H1 (cell line): ENCODE data around the gene OGDH. TPM values are rescaled to one million over a fixed set of nuclear protein-coding genes. Genes with fewer than 3 reads are reported as not detected.

Experiments
- CTCF ChIA-PET: fragments of 300-600 bp; sonication (Branson Sonifier 250); formaldehyde crosslinking; loops from one replicate; lab custom pipeline; 2021; ENCODE audit not compliant: partially characterized antibody; lab: Charles Lee
- POLR2A ChIA-PET: fragments of 300-600 bp; sonication (Branson Sonifier 250); formaldehyde crosslinking; loops from one replicate; lab custom pipeline; 2021; ENCODE audit warnings: inconsistent platforms; ENCODE audit not compliant: partially characterized antibody; lab: Charles Lee
- DNase-seq, 2 experiments: peaks; one replicate each; pipeline versions ENCODE4 v3.0.0 to v3.0.0-alpha.2; 2010 to 2022; ENCODE audit warnings: low spot score in 2 of 2, low read depth in 1 of 2, mixed read lengths in 1 of 2
- FAIRE-seq: peaks from 2 replicates; lab custom pipeline; 2011; peaks lifted over from hg19 to GRCh38; lab: Jason Lieb, UNC
- H2AFZ ChIP-seq: 2 replicates; pipeline ENCODE4 v1.8.1; 2012; ENCODE audit warnings: low read length, inconsistent platforms
- H2AK5ac ChIP-seq: 2 replicates; pipeline ENCODE4 v1.6.1; 2013; ENCODE audit warnings: low read depth, low read length
- H2BK120ac ChIP-seq: replicated peaks from 2 replicates; pipeline ENCODE3; 2013; ENCODE audit warnings: low read depth, low read length, inconsistent platforms
- H2BK12ac ChIP-seq: 2 replicates; pipeline ENCODE4 v1.6.1; 2013; ENCODE audit warnings: low read depth, low read length
- H2BK15ac ChIP-seq: 2 replicates; pipeline ENCODE4 v1.6.1; 2013; ENCODE audit warnings: low read length
- H2BK20ac ChIP-seq: 2 replicates; pipeline ENCODE4 v1.6.1; 2013; ENCODE audit warnings: low read length
- H2BK5ac ChIP-seq: 2 replicates; pipeline ENCODE4 v1.6.1; 2013; ENCODE audit warnings: low read depth, low read length
- H3K14ac ChIP-seq: 2 replicates; pipeline ENCODE4 v1.6.1; 2013; ENCODE audit warnings: inconsistent platforms; ENCODE audit not compliant: insufficient read length
- H3K18ac ChIP-seq: 2 replicates; pipeline ENCODE4 v1.6.1; 2013; ENCODE audit warnings: low read length; ENCODE audit errors: extremely low read depth
- H3K23ac ChIP-seq: 2 replicates; pipeline ENCODE4 v1.6.1; 2013; ENCODE audit warnings: inconsistent platforms; ENCODE audit not compliant: insufficient read length
- H3K23me2 ChIP-seq: 2 replicates; pipeline ENCODE4 v1.6.1; 2013; ENCODE audit warnings: low read depth, low read length
- H3K27ac ChIP-seq: 2 replicates; pipeline ENCODE4 v1.6.1; 2011; ENCODE audit warnings: low read depth, low read length, inconsistent platforms
- H3K27me3 ChIP-seq, 4 experiments: replicated peaks in 1 of 4; 1 replicate in 1 of 4; 2 replicates in 3 of 4; pipeline versions ENCODE4 v1.6.1 to v1.8.1; 2011 to 2013; ENCODE audit warnings: low read length in 3 of 4, mild to moderate bottlenecking in 3 of 4, inconsistent platforms in 2 of 4, mixed read lengths in 2 of 4, moderate library complexity in 1 of 4; ENCODE audit not compliant: control insufficient read depth in 3 of 4, insufficient read depth in 3 of 4; ENCODE audit errors: extremely low read depth in 1 of 4
- H3K36me3 ChIP-seq, 4 experiments: 2 replicates each; pipeline versions ENCODE4 v1.6.1 to v1.8.1; 2011 to 2013; ENCODE audit warnings: mild to moderate bottlenecking in 4 of 4, low read length in 3 of 4, moderate library complexity in 2 of 4, control low read depth in 1 of 4, inconsistent platforms in 1 of 4; ENCODE audit not compliant: insufficient read depth in 4 of 4, control insufficient read depth in 2 of 4
- H3K4ac ChIP-seq: replicated peaks from 2 replicates; pipeline ENCODE3; 2013; ENCODE audit warnings: low read length, low read depth, mixed read lengths, inconsistent platforms; ENCODE audit not compliant: insufficient read length
- H3K4me1 ChIP-seq, 4 experiments: replicated peaks in 1 of 4; 1 replicate in 1 of 4; 2 replicates in 3 of 4; pipeline versions ENCODE4 v1.6.1 to v1.8.1; 2011 to 2013; ENCODE audit warnings: low read length in 3 of 4, inconsistent platforms in 2 of 4, mixed read lengths in 1 of 4; ENCODE audit not compliant: insufficient read depth in 4 of 4, control insufficient read depth in 3 of 4
- H3K4me2 ChIP-seq, 2 experiments: 2 replicates each; pipeline versions ENCODE4 v1.6.1 to v1.8.1; 2011 to 2013; ENCODE audit warnings: low read depth in 2 of 2, low read length in 2 of 2, control low read depth in 1 of 2, inconsistent platforms in 1 of 2, mild to moderate bottlenecking in 1 of 2; ENCODE audit not compliant: insufficient read depth in 1 of 2
- H3K4me3 ChIP-seq, 4 experiments: fragments of 200-600, 300-600 bp in 1 of 4; sonication (generic), shearing (Covaris generic), sonication (Bioruptor Twin) in 1 of 4; 2 replicates each; pipeline versions ENCODE4 v1.5.1 to v1.8.1; 2011 to 2016; ENCODE audit warnings: low read length in 4 of 4, low read depth in 3 of 4, control low read depth in 2 of 4, inconsistent platforms in 2 of 4, mild to moderate bottlenecking in 2 of 4, mixed read lengths in 1 of 4, moderate library complexity in 1 of 4; ENCODE audit not compliant: insufficient read depth in 2 of 4; ENCODE audit errors: extremely low read depth in 1 of 4
- H3K56ac ChIP-seq: replicated peaks from 2 replicates; pipeline ENCODE3; 2013; ENCODE audit warnings: low read depth, mild to moderate bottlenecking, mixed read lengths, low read length, inconsistent platforms; ENCODE audit not compliant: insufficient read length
- H3K79me1 ChIP-seq: 2 replicates; pipeline ENCODE4 v1.6.1; 2013; ENCODE audit warnings: low read depth, low read length, control low read depth
- H3K79me2 ChIP-seq, 2 experiments: 2 replicates each; pipeline versions ENCODE4 v1.6.1 to v1.8.1; 2012 to 2013; ENCODE audit warnings: low read length in 2 of 2, mild to moderate bottlenecking in 2 of 2, inconsistent platforms in 1 of 2; ENCODE audit not compliant: insufficient read depth in 2 of 2, control insufficient read depth in 1 of 2
- H3K9ac ChIP-seq, 4 experiments: replicated peaks in 1 of 4; 1 replicate in 1 of 4; 2 replicates in 3 of 4; pipeline versions ENCODE4 v1.6.1 to v1.8.1; 2011 to 2013; ENCODE audit warnings: low read depth in 3 of 4, low read length in 3 of 4, control low read depth in 2 of 4, mild to moderate bottlenecking in 2 of 4, moderate library complexity in 2 of 4, inconsistent platforms in 1 of 4; ENCODE audit errors: extremely low read depth in 1 of 4
- H3K9me3 ChIP-seq, 2 experiments: 2 replicates each; pipeline versions ENCODE4 v1.6.1 to v1.8.1; 2012 to 2013; ENCODE audit warnings: mild to moderate bottlenecking in 2 of 2, moderate library complexity in 2 of 2, control low read depth in 1 of 2, inconsistent platforms in 1 of 2, low read depth in 1 of 2, low read length in 1 of 2, mixed read lengths in 1 of 2; ENCODE audit not compliant: insufficient read depth in 2 of 2
- H4K20me1 ChIP-seq, 2 experiments: replicated peaks in 1 of 2; 2 replicates each; pipeline versions ENCODE3 to v1.8.1; 2011 to 2013; ENCODE audit warnings: inconsistent platforms in 2 of 2, low read length in 2 of 2, mild to moderate bottlenecking in 1 of 2; ENCODE audit not compliant: insufficient read depth in 2 of 2, control insufficient read depth in 1 of 2
- H4K5ac ChIP-seq: 2 replicates; pipeline ENCODE4 v1.6.1; 2013; ENCODE audit warnings: low read length, low read depth, mixed read lengths, inconsistent platforms; ENCODE audit not compliant: insufficient read length
- H4K8ac ChIP-seq: 2 replicates; pipeline ENCODE4 v1.8.0; 2013; ENCODE audit warnings: mild to moderate bottlenecking, moderate library complexity, low read length, inconsistent platforms; ENCODE audit not compliant: insufficient read depth; ENCODE audit errors: extremely low read depth
- H4K91ac ChIP-seq: replicated peaks from 2 replicates; pipeline ENCODE3; 2013; ENCODE audit warnings: low read length, mixed read lengths, inconsistent platforms; ENCODE audit not compliant: insufficient read length
- RAD21 ChIP-seq, 2 experiments: IDR thresholded peaks in 1 of 2; conservative IDR thresholded peaks in 1 of 2; 2 replicates each; pipeline ENCODE4 v1.6.1; 2011; ENCODE audit warnings: low read depth in 2 of 2, low read length in 2 of 2, improper control_type of control experiment in 1 of 2, inconsistent platforms in 1 of 2, mild to moderate bottlenecking in 1 of 2, moderate library complexity in 1 of 2
- SP4 ChIP-seq: IDR thresholded peaks from 2 replicates; pipeline ENCODE4 v1.6.1; 2012; ENCODE audit warnings: low read length, inconsistent platforms
- WGBS, 2 experiments: shearing (Covaris generic) in 1 of 2; methylation state at CpG; one replicate each; pipeline versions ENCODE4 v1.1.6 to v1.1.7; 2013 to 2015; ENCODE audit warnings: low lambda C conversion rate in 2 of 2, mixed read lengths in 2 of 2, inconsistent platforms in 1 of 2, low coverage in 1 of 2, missing lambda C conversion rate in 1 of 2; ENCODE audit not compliant: insufficient replicate concordance in 2 of 2, insufficient coverage in 1 of 2, insufficient read length in 1 of 2; ENCODE audit errors: extremely low coverage in 1 of 2, missing lambda C conversion rate in 1 of 2; 5-methylcytosine and 5-hydroxymethylcytosine counted together
- polyA plus RNA-seq, 7 experiments: library from polyadenylated mRNA; depleted of rRNA in 3 of 7; stranded (reverse) in 5 of 7; unstranded in 2 of 7; fragments of >200 nt in 5 of 7; fragments of 200-250 nt in 2 of 7; gene quantifications; 1 replicate in 5 of 7; 2 replicates in 1 of 7; 4 replicates in 1 of 7; pipeline versions ENCODE4 v1.2.1 to v1.2.3, GENCODE V29; 2011 to 2013; ENCODE audit warnings: missing spikeins in 2 of 7, mixed read lengths in 2 of 7
- total RNA-seq: library from RNA; stranded (reverse); fragmentation: NEBNext Ultra II Directional; extraction: Animal tissue kit (Norgen Biotek cat#: 25700); gene quantifications from 2 replicates; pipeline ENCODE4 v1.2.1, GENCODE V29; 2021
- TF ChIP-seq, protein P1 (sequence below), 3 experiments: IDR thresholded peaks; 1 replicate in 2 of 3; 2 replicates in 1 of 3; pipeline versions ENCODE4 v1.5.1 to v1.6.1; 2011; ENCODE audit warnings: low read length in 3 of 3, mild to moderate bottlenecking in 3 of 3, inconsistent platforms in 2 of 3, low read depth in 1 of 3, moderate library complexity in 1 of 3; ENCODE audit not compliant: insufficient read depth in 1 of 3; ENCODE audit errors: control extremely low read depth in 1 of 3

OGDH gene
- total and polyA plus RNA-seq, 2 of the 8 experiments (the other 6 are each of a cell fraction or from before 2014, with no cell fraction given), result 71.6 to 91.6 TPM

GRCh38 chr7:44587843-44588711 lies 18.4 kb upstream of the OGDH start:
- Histone ChIP-seq H3K79me1 (no peaks in the 10 kb centered on the region), H3K4me3 (no peak overlapping the region), H3K9ac (no peak overlapping the region), H3K4me2 (no peak overlapping the region), H3K14ac (no peak overlapping the region), H3K56ac (no peak overlapping the region), H3K4me1 (no peaks in the 10 kb centered on the region), H3K18ac (no peak overlapping the region), H3K23ac (no peak overlapping the region), H4K5ac (no peak overlapping the region), H2BK15ac (no peak overlapping the region), H2AFZ (no peak overlapping the region), H3K27me3 (no peaks in the 10 kb centered on the region), H2AK5ac (no peak overlapping the region), H2BK20ac (no peak overlapping the region), H4K8ac (no peak overlapping the region), H4K91ac (no peak overlapping the region), H3K9me3 (no peaks in the 10 kb centered on the region), H2BK5ac (no peak overlapping the region), H3K23me2 (no peaks in the 10 kb centered on the region; the same call in 1 of the 2 replicates), H3K4ac (no peak overlapping the region), H3K36me3 (no peaks in the 10 kb centered on the region), H3K27ac (no peak overlapping the region), H2BK12ac (no peak overlapping the region), H3K79me2 (no peaks in the 10 kb centered on the region), H2BK120ac (no peak overlapping the region), H4K20me1 (no peaks in the 10 kb centered on the region)
- TF ChIP-seq, protein P1, sequence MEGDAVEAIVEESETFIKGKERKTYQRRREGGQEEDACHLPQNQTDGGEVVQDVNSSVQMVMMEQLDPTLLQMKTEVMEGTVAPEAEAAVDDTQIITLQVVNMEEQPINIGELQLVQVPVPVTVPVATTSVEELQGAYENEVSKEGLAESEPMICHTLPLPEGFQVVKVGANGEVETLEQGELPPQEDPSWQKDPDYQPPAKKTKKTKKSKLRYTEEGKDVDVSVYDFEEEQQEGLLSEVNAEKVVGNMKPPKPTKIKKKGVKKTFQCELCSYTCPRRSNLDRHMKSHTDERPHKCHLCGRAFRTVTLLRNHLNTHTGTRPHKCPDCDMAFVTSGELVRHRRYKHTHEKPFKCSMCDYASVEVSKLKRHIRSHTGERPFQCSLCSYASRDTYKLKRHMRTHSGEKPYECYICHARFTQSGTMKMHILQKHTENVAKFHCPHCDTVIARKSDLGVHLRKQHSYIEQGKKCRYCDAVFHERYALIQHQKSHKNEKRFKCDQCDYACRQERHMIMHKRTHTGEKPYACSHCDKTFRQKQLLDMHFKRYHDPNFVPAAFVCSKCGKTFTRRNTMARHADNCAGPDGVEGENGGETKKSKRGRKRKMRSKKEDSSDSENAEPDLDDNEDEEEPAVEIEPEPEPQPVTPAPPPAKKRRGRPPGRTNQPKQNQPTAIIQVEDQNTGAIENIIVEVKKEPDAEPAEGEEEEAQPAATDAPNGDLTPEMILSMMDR (IDR thresholded peaks at IDR 0.05; ENCODE audit: control extremely low read depth in 1 of 3, insufficient read depth in 1 of 3, low read depth in 1 of 3, low read length in 3 of 3), result peak in 1 of 3 experiments; percentile 22; a peak in 2 of 4 replicates
- TF ChIP-seq RAD21 (IDR thresholded peaks at IDR 0.05 in 1 of 2, conservative IDR thresholded peaks at IDR 0.05 in 1 of 2; ENCODE audit: low read depth in 2 of 2, low read length in 2 of 2) (peak; percentile 52 to 60), SP4 (no peak)
- WGBS, 2 experiments, result 65% methylated on average over 6 of the region's 6 CpGs; no CpG with 5 or more reads in 1 of the 2 experiments
- ChIA-PET CTCF (interaction anchor here (1.0 to 1.1 kb wide), 2 partner anchors 11 to 14 kb away, joined by 4 to 6 read pairs; no protein-coding TSS in a partner anchor), POLR2A (interaction anchor here (0.8 kb wide), 1 partner anchor 18 kb away, joined by 3 read pairs; the partner anchor contains the start of gene OGDH)
- FAIRE-seq (no peak), DNase-seq (no peak)
